Activated CD8-positive, alpha-beta memory T cell treated with anti-CD3 and anti-CD28 coated beads, Interleukin-2, amount 50 U/mL, for 24 hours (primary cell): ENCODE results near the gene CORO6.

Experiments used
- DNase-seq: peaks from one replicate; pipeline ENCODE4 v3.0.0-alpha.2; 2020; ENCODE audit errors: extremely low read depth

Gene CORO6

DNA sequence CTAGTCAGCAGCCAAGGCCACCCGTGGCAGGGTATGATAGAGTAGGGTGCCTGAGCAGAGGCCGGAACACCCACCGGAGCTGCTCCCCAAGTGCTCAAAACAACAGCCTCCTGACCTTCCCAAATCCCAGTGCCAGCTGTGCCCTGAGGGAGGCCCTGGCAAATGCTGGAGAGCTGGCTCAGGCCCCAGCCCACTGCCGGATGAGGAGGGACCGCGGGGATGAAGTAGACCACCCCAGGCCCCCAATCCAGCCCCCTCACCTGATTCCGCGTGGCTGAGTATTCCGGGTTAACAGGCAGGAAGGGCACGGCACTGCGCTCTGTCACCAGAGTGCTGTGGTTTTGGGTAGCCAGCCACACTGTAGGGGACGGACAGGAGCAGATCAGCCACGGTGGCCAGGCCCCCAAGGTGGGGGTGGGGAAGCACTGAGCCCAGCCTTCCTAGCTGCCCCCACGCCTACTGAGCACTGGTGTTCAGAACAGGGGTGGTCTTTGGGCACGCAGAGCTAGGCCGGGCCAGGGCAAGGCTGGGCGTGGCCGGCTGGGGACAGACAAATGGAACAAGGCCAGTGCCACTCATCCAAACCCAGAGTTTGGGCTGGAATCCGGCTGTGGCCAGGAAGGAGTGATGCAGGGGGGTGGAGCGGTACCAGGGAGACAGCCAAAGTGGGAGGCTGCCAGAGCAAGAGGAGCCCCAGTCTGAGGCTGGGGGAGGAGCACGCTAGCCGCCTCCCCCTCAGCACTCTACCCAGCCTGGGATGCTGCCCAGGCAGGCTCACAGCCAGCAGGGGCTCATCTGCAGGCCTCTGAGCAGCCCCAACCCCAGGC lies 45.1 kb downstream of the CORO6 start:
- DNase-seq, result no peak

DNA sequence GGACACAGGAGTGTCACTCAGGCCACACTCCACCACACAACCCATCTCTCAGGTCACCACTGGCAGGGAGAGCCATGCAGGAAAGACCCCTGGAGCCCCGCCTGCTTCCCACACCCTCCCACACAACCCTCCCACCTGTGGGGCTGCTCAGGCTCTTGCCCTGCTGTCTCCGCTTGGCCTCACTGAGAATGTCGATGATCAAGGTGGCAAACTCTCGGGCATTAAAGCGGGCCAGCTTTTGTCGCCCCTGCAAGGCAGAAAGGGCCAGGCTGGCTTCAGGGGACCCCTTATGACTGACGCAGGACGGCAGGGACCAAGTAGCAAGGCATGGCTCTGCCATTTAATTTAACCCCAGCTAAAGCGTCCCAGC lies 45.7 kb downstream of the CORO6 start:
- DNase-seq, result no peak

DNA sequence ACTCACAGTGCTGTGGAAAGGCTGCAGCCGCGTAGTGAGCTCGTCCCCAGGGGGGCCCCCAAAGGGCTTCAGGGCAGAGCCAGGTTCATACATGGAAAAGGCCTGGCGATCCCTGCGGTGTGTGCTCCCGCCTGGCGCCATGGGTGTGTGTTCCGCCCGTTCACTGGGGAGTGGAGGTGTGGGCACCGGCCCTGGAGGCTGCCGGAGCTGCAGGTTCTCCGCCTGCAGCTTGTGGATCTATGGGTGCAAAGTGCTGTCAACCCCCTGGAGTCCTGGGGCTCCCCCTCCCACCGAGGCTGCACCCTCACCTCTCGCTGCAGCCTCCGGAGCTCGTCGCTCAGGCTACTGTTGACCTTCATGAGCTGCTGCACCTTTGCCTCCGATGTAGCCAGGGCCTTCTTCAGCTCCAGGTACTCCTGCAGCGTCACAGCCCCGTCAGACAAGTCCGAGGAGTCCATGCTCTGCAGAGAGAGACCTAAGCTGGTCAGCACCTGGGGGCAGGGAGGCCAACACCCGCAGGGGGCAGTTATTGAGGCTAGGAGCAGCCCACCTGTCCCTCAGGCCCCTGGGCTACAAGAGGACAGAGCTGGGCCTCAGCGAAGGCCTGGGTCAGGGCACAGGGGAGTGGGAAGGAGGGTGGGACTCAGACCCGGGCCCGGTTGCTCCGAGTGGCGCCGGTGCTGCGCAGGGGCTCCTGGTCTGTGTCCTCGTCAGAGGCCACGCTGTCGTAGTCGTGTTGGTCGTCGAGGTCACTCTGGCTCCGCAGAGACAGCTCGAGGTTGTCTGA lies 46.3 kb downstream of the CORO6 start:
- DNase-seq, result no peak

DNA sequence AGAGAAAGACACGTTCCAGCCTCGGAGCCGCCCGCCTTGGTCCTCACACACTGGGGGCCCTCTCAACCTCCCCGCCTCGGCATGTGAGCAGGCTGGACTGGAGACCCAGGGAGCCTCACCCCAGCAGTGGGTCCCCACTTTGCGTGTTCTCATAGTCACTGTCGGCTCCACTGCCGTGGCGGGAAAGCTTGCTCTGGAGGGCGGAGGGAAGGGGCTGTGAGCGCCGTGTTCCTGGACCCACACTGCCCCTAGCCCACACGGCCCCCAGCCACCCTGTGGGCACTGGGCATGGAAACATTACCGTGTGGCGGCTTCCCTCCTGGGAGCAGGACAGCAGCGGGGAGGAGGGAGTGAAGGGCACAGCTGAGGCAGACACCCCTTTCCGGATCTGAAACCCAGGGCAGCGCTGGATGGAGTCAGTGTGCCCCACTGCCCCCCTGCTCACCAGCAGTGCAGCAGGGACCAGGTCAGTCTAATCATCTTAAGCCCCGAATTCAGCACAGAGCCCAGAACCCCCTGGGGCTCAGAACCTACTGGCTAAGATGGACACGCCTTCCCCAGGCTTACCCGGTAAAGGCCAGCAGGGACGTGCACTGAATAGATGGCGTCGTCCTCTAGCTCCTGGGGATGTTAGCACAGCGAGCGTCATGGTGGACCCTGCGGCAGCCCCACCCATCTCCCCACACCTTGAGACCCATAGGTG lies 47.0 kb downstream of the CORO6 start:
- DNase-seq, result no peak

DNA sequence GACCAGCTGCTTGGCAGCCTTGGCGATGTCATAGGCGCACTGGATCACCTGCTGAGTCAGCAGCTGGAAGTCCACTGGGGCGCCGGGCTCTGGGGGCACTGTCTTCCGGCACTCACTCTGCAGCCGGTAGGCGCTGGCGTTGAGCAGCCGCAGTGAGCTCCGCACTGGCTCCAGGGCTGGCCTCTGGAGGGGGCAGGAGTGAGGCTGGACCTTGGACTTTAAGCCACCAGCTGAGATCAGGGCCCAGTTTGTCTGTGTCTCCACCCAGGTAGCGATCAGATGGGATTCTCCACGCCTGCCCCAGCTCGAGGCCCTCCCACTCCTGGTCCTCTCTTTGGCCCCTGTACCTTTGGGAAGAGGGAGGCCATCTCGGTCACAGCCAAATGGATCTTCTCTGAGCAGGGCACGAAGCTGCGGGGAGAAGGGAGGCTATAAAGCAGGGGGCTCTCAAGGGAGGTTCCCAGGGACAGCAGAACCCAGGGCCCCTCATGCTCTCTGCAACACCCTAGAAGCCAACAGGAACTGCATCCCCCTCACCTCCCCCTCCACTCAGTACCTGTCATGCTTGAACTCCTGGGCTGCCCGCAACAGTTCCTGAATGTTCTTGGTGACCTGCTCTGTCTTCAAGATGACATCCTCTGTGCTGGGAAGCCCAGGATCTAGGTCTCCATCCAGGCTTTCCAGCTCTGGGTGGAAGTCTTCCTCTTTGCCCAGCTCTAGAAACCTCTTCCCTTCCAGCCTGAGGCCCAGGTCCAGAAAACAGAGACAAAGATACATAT lies 47.8 kb downstream of the CORO6 start:
- DNase-seq, result no peak

DNA sequence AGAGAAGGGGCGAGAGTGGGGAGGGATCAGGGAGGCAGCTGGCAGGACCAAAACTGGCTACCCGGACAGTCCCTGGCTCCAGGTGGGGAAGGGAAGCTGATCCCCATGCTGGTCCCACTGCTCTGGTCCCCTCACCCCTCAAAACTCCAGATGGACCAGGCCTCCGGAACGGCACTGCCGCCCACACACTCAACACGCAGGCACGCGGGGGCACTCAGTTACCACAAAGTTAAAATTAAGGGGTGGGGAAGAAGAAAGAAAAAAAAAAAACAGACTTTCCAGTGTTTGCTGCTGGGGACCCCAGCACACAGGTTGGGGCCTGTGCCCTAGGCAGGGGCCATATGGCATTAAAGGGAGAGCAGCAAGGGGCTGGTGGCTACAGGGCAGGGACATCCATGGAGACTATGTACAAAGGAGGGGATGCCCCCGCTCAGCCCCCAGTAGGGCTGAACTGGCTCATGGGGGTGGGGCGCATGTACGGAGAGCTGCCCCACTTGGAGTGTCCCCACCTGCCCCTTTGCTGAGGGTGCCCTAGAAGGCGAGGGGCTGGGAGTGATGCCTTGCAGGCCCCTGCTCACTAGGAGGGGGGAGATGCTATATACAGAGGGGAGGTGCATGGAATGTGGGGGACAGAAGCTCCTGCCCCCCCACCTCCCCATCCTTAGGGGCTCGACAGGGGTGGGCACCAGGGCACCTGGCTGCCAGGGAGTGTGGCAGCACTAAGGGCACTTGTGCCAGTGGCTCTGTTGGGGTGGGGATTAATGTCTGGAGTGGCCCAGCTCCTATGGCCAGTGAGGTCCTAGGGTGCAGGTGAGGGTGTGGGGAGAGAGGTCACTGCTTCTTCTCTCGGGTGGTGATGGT lies 48.6 kb downstream of the CORO6 start:
- DNase-seq, result no peak

DNA sequence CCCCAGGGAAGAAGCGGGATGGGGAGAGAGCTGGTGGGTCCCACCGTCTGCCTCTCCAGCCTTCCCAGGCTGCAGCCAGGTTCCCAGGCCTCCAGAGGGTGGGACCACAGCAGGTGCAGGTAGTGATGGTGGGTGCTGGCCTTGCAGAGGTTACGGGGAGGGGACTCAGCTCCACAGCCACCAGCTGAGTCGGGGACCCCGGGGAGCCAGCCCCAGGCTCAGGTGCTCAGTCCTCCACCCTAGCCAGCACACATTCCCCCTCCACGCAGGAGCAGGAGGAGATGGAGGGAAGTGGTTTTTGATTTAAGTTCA lies 49.2 kb downstream of the CORO6 start:
- no peak for DNase-seq

DNA sequence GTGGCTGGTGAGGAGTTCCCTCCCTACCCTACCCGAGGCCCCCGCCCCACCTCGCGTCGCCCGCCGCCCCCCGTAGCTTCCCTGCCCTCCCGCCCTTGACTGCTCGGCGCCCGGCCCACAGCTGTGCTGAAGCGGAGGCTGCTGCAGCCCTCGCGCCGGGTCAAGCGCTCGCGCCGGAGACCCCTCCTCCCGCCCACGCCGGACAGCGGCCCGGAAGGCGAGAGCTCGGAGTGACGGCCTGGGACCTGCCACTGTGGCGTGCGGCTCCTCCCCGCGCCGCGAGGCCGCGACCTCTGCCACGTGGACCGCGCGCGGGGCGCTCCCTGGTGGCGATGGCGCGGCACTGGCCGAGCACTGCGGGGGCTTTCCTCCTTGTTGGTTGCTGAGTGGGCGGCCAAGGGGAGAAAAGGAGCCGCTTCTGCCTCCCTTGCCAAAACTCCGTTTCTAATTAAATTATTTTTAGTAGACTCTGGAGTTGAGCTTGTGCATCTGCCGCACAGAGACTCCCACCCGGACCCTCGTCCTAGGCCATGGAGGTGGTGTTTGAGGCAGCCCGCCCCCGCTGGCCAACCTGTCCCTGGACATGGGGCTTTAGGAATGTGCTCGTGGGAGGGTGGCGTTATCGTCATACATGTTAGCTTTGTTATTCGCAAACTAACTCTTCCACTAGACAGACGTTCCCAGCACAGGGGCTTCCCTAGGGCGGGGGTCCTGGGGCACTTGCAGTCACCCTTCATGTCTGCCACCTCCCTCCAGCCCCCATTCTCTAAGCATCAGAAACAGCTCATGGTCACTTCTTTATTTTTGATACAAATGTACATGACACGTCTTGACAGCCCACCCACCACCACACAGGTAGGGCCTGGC lies 49.8 kb downstream of the CORO6 start:
- no peak for DNase-seq

DNA sequence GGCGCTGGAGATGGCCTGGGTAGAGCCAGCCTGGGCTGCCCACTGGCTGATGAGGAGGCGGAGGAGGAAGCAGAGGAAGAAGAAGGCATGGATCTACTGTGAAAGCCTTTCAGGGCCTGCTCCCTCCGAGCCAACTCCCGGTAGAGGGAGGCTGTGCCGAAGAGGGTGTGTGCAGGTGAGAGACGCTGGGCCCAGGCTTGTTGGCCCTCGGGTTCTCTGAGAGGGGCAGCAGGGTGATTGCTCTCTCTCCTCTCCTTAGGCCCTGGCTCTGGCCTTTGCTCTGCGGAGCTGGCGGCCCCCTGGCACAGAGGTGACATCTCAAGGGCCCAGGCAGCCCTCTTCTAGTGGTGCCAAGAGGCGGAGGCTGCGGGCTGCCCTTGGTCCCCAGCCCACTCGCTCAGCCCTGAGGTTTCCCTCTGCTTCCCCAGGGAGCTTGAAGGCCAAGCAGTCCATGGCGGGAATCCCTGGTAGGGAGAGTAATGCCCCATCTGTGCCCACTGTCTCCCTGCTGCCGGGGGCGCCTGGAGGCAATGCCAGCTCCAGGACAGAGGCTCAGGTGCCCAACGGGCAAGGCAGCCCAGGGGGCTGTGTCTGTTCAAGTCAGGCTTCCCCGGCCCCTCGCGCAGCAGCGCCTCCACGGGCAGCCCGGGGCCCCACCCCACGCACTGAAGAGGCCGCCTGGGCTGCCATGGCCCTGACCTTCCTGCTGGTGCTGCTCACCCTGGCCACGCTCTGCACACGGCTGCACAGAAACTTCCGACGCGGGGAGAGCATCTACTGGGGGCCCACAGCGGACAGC lies 50.6 kb downstream of the CORO6 start:
- no peak for DNase-seq

DNA sequence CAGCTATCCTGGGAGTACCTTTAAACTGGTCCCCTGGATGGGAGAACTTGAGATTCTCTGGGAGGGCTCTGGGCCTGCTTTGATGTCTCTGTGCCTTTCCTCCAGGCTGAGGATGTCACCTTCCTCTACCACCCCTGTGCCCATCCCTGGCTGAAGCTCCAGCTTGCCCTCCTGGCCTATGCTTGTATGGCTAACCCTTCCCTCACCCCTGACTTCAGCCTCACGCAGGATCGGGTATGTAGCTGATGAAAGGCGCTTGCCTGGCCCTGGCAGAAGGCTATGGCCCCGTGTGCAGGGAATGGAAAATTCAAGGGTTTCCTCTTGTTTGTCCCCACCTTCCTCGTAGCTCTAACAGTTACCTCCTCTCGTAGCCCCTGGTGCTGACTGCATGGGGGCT lies 51.2 kb downstream of the CORO6 start:
- DNase-seq, result no peak

DNA sequence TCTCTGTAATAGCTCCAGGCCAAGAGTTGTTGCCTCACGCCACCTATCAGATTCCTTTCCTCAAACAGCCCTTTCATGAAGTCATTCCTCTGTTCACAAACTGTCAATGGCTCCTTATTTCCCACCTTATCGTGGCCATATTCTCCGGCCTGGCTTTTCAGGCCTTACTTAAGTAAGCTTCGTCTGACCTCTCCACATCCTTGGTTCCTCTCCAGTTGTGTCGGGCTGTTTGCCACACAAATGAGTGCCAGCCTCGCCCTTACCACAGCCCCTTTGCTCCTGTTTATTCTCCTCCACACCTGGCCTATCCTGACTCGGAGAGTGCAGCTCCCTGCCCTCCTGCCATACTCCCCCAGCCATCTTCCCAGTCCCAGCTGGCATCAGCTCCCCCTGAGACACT lies 52.2 kb downstream of the CORO6 start:
- no peak for DNase-seq

DNA sequence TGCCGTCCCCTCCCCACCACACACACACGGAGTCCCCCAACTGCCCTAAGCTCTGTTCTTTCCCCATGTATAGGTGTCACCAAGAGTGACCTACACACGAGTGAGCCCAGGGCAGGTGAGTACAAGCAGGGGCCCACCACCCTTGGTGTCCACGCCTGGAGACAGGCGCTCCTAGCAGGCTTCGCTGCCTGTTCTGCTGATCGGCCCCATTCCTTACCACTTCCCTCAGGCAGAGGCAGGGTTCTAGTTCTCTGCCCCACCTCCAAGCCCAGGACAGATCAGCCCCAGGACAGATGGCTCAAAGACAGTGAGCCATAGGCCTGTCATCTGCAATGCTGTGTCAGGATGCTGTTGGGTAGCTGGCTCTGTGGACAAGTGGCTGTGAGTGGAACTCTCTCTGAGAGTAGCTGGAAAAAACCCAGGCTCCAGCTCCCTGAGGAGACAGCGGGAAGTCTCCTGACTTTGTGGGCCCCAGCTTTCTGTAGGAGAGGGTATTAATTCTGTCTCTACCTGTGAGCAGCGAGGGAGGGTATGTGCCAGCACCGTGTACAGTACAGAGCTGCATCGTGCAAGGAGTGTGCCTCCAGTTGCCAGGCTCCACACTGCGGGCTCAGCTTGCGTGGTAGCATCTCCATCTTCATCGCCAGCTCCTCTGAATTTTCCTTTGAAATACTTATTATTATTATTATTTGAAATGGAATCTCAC lies 53.3 kb downstream of the CORO6 start:
- no peak for DNase-seq

DNA sequence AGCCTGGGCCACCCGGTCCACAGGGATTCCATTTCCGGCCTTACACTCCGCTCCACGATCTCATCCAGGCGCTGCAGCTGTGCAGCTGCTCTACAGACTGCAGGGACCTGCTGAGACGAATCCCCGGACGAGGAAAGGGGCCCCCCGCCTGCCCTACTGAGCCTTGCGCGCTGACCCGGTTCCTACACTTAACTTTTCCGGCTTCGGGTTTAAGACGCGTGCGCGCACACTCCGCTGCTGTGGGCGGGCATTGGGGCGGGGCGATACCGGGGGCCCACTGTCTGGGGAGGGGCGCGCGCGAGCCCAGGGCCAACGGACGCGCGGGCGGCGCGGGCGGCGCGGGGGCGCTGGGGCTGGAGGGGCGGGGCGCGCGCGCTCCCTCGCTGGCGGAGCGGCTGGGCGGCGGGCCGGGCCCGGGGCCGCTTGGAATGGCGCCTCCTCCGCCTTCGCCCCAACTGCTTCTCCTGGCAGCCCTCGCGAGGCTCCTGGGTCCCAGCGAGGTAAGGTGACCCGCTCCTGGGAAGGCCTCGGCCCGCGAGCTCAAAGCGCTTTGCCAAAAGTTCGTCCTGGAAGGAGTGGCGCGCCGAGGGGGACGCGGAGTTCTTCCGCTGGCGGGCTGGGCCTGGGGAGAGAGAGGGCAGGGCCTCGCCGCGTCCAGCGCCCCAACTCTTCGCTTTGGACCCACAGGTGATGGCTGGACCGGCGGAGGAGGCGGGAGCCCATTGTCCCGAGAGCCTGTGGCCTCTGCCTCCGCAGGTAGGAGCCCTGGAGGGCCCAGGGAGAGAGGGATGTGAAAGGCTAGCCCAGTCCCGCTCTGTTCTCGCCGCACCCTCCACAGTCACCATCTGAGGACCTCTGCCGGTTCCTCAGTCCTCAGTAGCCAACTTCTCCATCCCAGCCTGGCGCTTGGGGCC lies 54.1 kb downstream of the CORO6 start, which contains the start of gene TP53I13:
TSS of gene TP53I13 (plus strand) at position 371 of the 914 bp plus-strand sequence. CDS start at position 429, 58 bp downstream.
- DNase-seq, result peak; percentile 68

DNA sequence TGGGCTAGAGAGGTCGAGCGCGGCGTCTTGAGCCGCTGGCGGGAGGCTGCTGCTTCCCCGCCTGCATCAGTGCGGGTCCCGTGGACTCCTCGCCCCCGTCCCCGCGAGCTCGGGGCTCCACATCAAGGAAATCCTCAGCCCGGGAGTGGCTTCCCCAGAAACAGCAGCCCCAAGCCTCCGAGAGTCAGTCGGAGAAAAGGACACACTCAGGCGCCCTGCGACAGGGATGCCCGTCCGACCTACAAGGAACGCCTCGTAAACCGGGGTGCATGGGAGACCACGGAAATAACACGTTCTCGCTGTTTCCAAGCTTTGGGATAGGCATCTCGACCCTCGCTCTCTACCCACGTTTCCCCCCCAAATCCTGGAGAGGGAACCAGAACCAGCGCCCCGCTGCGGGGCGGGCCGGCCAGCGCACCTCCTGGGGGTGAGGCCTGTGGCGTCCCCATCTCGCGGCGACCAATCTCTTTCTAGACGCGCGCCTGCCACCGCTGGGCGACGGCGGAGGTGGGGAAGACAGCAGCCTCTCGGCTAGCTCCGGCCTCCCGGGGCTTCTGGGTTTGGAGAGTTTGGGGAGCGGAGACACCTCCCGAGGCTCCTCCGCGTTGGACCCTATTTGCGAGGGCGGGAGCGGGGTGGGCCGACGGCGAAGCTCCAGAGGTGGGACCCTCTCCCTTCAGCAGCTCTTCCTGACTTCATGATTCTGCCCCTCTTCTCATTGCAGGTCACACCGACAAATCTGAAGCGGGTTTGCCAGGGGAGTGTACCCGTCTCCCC lies 55.0 kb downstream of the CORO6 start:
- no peak for DNase-seq

DNA sequence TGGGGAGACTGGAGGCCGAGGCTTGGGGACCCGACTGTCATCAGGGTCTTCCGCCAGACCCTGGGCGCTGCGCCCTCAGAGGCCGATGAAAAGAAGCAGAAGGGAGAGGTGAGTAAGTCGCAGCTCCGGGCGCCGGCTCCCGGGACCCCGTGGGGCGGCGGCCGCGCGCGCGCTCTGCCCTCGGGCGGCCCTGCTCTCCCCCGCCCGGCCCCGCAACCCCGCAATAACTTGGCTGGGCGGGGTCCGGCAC lies 55.5 kb downstream of the CORO6 start:
- DNase-seq, result no peak

DNA sequence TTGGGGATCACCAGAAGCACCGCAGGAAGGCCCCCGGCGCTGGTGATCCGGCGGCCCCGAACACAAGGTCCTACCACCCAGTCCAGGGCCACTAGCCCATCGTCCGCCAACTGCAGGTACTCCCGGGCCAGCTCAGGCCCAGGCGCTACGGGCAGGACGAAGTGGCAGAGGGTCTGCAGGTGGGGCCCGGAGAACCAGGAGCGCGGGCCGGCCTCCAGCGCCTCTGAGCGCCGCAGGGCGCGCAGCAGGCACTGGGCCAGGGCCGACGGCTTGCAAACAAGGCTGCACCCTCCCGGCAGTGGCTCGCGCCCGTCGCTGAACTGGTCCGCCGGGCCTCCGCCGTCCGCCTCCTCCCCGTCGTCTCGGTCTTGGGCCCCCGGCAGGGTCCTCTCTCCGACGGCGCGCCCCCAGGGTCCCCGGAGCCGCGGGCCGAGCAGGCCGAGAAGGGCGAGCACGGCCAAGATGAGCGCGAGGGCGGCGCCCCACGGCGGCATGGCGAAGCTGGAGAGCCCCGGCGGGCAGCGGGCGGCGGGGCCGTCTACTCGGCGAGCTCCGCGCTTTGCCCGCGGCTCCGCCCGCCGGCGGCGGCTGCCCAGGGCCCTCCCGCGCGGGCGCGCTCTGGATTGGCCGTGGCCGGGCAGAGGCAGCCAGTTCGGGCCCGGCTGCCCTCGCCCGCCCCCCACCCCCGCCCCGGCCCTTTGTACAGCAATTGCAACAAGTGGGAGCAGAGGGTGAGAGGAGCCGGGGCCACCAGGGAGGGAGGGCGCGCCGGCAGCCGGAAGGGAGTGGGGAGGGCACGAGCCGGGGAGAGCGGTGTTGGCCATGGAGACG lies 56.0 kb downstream of the CORO6 start, which contains the start of gene ABHD15:
TSS of gene ABHD15 (minus strand) at position 565 of the 831 bp plus-strand sequence. CDS start at position 494, 71 bp downstream.
- no peak for DNase-seq
